GM18909 (cell line): ENCODE data around the gene ACTR10.

Experiments
- ATAC-seq: cut with Tn5 transposase; IDR thresholded peaks from one replicate; pipeline ENCODE4 v1.9.1; 2021; ENCODE audit warnings: mild to moderate bottlenecking; ENCODE audit not compliant: unreplicated experiment, poor library complexity

Gene ACTR10

GRCh38 chr14:58199726-58200479 lies at the start of gene ACTR10:
Gene ACTR10 (plus strand): TSS chr14:58200149. CDS start chr14:58200218, 69 bp downstream.
- ATAC-seq, result peak; percentile 95

GRCh38 chr14:58150243-58150805 lies 49.6 kb upstream of the ACTR10 start:
- no peak for ATAC-seq

GRCh38 chr14:58151133-58152013 lies 48.6 kb upstream of the ACTR10 start:
- peak; percentile 32 for ATAC-seq

- ATAC-seq, result peak; percentile 97
Observed at GRCh38 chr14:58152014-58152857, 47.7 kb upstream of the ACTR10 start, which contains the start of gene ARMH4. Gene ARMH4 (minus strand): TSS chr14:58152213. CDS start chr14:58139358, 12,855 bp downstream.

- ATAC-seq, result no peak
Observed at GRCh38 chr14:58160561-58160960, 39.4 kb upstream of the ACTR10 start.

- peak; percentile 79 for ATAC-seq
Observed at GRCh38 chr14:58166005-58166983, 33.7 kb upstream of the ACTR10 start.

GRCh38 chr14:58167057-58167456 lies 32.9 kb upstream of the ACTR10 start:
- ATAC-seq, result no peak

- ATAC-seq, result no peak
Observed at GRCh38 chr14:58167891-58168290, 32.1 kb upstream of the ACTR10 start.

- ATAC-seq, result peak; percentile 87
Observed at GRCh38 chr14:58171090-58171489, 28.9 kb upstream of the ACTR10 start.

GRCh38 chr14:58177125-58177524 lies 22.8 kb upstream of the ACTR10 start:
- no peak for ATAC-seq

GRCh38 chr14:58189176-58189575 lies 10.8 kb upstream of the ACTR10 start:
- ATAC-seq, result no peak

- ATAC-seq, result no peak
Observed at GRCh38 chr14:58191763-58192601, 8.0 kb upstream of the ACTR10 start.

- no peak for ATAC-seq
Observed at GRCh38 chr14:58193542-58193941, 6.4 kb upstream of the ACTR10 start.

- no peak for ATAC-seq
Observed at GRCh38 chr14:58196198-58196597, 3.8 kb upstream of the ACTR10 start.

- no peak for ATAC-seq
Observed at GRCh38 chr14:58198086-58198485, 1.9 kb upstream of the ACTR10 start.

GRCh38 chr14:58200480-58200841 lies 512 bp downstream of the ACTR10 start:
- ATAC-seq, result peak; percentile 12

- no peak for ATAC-seq
Observed at GRCh38 chr14:58200846-58201245, 897 bp downstream of the ACTR10 start.

GRCh38 chr14:58213176-58213575 lies 13.2 kb downstream of the ACTR10 start:
- ATAC-seq, result no peak
